OCI-LY1 (cell line): ENCODE data around the gene SAT2.

ENCODE experiments used
- EZH2 ChIP-seq: fragments of 200-600 bp; sonication (generic), shearing (Covaris generic); IDR thresholded peaks from 2 replicates; pipeline ENCODE4 v1.8.0; 2017; ENCODE audit warnings: borderline replicate concordance, mixed run types, mild to moderate bottlenecking, antibody characterized with exemption, low read length, moderate library complexity, mixed read lengths
- TF ChIP-seq, protein P1 (sequence below): fragments of 200-600 bp; sonication (generic), shearing (Covaris generic); IDR thresholded peaks from 2 replicates; pipeline ENCODE4 v1.5.1; 2017; ENCODE audit warnings: mild to moderate bottlenecking, antibody characterized with exemption, low read length, moderate library complexity, mixed read lengths

DNA sequence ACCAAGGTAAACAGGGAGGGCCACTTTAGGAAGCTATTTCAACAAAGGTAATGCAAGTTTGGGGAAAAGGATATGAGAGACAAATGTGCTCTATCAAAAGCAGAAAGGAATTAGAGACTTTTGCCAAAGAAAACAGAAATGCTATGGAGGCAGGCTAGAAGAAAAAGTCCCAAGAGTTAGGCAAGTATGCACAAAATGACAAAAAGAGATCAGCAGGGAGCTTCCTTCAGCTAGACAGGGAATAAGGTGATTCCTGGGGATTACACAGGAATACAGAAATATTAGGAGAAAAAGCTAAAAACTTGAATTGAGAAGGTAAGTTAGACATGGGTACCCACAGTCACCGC lies 15.4 kb downstream of the SAT2 start:
- TF ChIP-seq EZH2 = no peak
- TF ChIP-seq, protein P1, sequence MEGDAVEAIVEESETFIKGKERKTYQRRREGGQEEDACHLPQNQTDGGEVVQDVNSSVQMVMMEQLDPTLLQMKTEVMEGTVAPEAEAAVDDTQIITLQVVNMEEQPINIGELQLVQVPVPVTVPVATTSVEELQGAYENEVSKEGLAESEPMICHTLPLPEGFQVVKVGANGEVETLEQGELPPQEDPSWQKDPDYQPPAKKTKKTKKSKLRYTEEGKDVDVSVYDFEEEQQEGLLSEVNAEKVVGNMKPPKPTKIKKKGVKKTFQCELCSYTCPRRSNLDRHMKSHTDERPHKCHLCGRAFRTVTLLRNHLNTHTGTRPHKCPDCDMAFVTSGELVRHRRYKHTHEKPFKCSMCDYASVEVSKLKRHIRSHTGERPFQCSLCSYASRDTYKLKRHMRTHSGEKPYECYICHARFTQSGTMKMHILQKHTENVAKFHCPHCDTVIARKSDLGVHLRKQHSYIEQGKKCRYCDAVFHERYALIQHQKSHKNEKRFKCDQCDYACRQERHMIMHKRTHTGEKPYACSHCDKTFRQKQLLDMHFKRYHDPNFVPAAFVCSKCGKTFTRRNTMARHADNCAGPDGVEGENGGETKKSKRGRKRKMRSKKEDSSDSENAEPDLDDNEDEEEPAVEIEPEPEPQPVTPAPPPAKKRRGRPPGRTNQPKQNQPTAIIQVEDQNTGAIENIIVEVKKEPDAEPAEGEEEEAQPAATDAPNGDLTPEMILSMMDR = no peak
